ENCODE measurements around the gene HERC3. TPM values are rescaled to one million over a fixed set of nuclear protein-coding genes. Genes with fewer than 3 reads are reported as not detected.
A peak's percentile ranks its signal among the peaks of the same experiment; 100 is the strongest.

Gene HERC3
- total RNA-seq, 1 experiment from 2014 or later: 34.9 TPM

DNA sequence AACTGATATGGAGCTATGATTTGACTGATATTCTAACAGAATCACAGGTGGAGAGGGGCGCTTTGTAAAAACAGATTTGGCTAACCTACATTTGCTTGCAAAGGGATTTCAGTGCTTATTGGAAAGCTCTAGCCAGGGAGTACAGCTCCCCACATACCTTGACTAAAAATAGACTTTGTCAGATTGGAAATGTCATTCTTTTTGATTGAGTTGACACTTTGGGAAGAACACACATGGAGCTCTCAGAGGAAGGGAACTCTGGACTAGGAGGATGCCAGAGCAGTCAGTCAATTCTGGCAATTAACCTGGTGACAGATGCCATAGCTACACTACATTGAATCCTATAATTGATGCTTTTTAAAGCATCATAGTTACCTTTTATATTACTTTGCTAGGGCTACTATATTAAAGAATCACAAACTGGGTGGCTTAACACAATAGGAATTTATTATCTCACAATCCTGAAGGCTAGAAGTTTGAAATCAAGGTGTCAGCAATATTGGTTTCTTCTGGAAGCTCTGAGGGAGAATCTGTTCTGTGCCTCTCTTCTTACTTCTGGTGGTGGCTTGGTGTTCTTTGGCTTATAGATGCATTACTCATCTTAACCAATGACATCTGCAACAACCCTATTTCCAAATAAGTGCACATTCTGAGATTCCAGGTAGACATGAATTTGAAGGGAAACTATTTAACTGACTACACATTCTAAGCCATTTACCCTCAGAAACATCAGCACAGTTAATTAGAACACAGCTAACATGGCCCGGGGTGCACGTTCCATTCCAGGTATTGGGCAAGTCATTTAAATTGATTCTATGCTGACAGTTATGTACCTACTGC lies 8.4 kb upstream of the HERC3 start:
- Mint-ChIP-seq H3K4me3 (ENCODE audit: unreplicated experiment) (no peak overlapping the region), H3K36me3 (ENCODE audit: insufficient read depth, unreplicated experiment) (no peaks in the 10 kb centered on the region), H3K4me1 (ENCODE audit: insufficient read depth, unreplicated experiment) (peaks cover 17% of the 10 kb centered on the region), H3K27me3 (ENCODE audit: insufficient read depth, unreplicated experiment) (no peaks in the 10 kb centered on the region), H3K9me3 (ENCODE audit: unreplicated experiment) (peaks cover 9% of the 10 kb centered on the region), H3K27ac (ENCODE audit: low read depth, unreplicated experiment) (no peak overlapping the region)
- ChIA-PET POLR2A (interaction anchor here (0.8 to 1.9 kb wide), 5 partner anchors 10 to 48 kb away, joined by 3 to 10 read pairs (median 6); partner anchors contain the start of gene HERC3), CTCF (interaction anchor here (0.5 to 2.9 kb wide), 5 partner anchors 10 to 263 kb away, joined by 3 to 12 read pairs (median 5); no protein-coding TSS in a partner anchor)
- TF ChIP-seq, protein P1, sequence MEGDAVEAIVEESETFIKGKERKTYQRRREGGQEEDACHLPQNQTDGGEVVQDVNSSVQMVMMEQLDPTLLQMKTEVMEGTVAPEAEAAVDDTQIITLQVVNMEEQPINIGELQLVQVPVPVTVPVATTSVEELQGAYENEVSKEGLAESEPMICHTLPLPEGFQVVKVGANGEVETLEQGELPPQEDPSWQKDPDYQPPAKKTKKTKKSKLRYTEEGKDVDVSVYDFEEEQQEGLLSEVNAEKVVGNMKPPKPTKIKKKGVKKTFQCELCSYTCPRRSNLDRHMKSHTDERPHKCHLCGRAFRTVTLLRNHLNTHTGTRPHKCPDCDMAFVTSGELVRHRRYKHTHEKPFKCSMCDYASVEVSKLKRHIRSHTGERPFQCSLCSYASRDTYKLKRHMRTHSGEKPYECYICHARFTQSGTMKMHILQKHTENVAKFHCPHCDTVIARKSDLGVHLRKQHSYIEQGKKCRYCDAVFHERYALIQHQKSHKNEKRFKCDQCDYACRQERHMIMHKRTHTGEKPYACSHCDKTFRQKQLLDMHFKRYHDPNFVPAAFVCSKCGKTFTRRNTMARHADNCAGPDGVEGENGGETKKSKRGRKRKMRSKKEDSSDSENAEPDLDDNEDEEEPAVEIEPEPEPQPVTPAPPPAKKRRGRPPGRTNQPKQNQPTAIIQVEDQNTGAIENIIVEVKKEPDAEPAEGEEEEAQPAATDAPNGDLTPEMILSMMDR (IDR thresholded peaks at IDR 0.05; ENCODE audit: unreplicated experiment): no peak
- intact Hi-C loops (cut with micrococcal nuclease): no loop called here
- peak; percentile 14 for DNase-seq (ENCODE audit: unreplicated experiment)
- no TSS peak for BruUV-seq (replicated peaks)

GRCh38 chr4:88584471-88584900 lies 7.8 kb upstream of the HERC3 start:
- H3K4me1 Mint-ChIP-seq (ENCODE audit: insufficient read depth, unreplicated experiment): peaks cover 17% of the 10 kb centered on the region
- no TSS peak for BruUV-seq (replicated peaks)
- H3K9me3 Mint-ChIP-seq (ENCODE audit: unreplicated experiment): peaks cover 3% of the 10 kb centered on the region
- H3K27me3 Mint-ChIP-seq (ENCODE audit: insufficient read depth, unreplicated experiment): no peaks in the 10 kb centered on the region
- intact Hi-C loops (cut with micrococcal nuclease): no loop called here
- no peaks in the 10 kb centered on the region for H3K36me3 Mint-ChIP-seq (ENCODE audit: insufficient read depth, unreplicated experiment)
- H3K27ac Mint-ChIP-seq (ENCODE audit: low read depth, unreplicated experiment): no peak overlapping the region
- ChIA-PET CTCF (interaction anchor here (0.7 to 2.9 kb wide), 5 partner anchors 45 to 77 kb away, joined by 3 to 12 read pairs (median 3); no protein-coding TSS in a partner anchor), POLR2A (interaction anchor here (0.8 to 1.9 kb wide), 4 partner anchors 9 to 46 kb away, joined by 3 to 10 read pairs (median 6); partner anchors contain the start of gene HERC3)
- TF ChIP-seq, protein P1 (IDR thresholded peaks at IDR 0.05; ENCODE audit: unreplicated experiment): no peak
- no peak overlapping the region for H3K4me3 Mint-ChIP-seq (ENCODE audit: unreplicated experiment)
- DNase-seq (ENCODE audit: unreplicated experiment): no peak

- Mint-ChIP-seq H3K4me3 (ENCODE audit: unreplicated experiment) (no peak overlapping the region), H3K4me1 (ENCODE audit: insufficient read depth, unreplicated experiment) (peaks cover 17% of the 10 kb centered on the region), H3K27me3 (ENCODE audit: insufficient read depth, unreplicated experiment) (no peaks in the 10 kb centered on the region), H3K27ac (ENCODE audit: low read depth, unreplicated experiment) (no peak overlapping the region), H3K36me3 (ENCODE audit: insufficient read depth, unreplicated experiment) (no peaks in the 10 kb centered on the region), H3K9me3 (ENCODE audit: unreplicated experiment) (no peaks in the 10 kb centered on the region)
- intact Hi-C loops (cut with micrococcal nuclease): no loop called here
- ChIA-PET CTCF (interaction anchor here (2.9 kb wide), 1 partner anchor 46 kb away, joined by 12 read pairs; no protein-coding TSS in a partner anchor), POLR2A (interaction anchor here (0.7 to 1.0 kb wide), 3 partner anchors 12 to 73 kb away, joined by 3 read pairs; no protein-coding TSS in a partner anchor)
- no peak for DNase-seq (ENCODE audit: unreplicated experiment)
- BruUV-seq (replicated peaks): no TSS peak
- TF ChIP-seq, protein P1 (IDR thresholded peaks at IDR 0.05; ENCODE audit: unreplicated experiment): no peak
Observed at GRCh38 chr4:88585917-88586316, 6.4 kb upstream of the HERC3 start.

DNA sequence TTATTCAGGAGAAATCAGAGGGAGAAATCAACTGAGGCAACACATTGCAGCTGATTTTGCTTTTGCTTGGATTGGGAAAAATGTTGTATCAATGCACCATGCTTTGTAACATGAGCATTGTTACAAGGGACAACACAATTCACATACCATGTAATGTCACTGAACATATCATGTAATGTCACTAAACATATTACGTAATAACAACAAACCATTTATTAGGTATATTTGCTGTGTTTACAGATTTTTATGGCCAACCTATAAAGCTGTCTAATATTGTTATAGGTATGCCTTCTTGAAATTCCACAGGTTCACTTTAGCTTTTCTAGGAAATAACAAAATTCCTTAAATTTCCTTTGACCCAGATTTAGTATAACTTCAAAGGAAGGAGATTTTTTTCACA lies 5.0 kb upstream of the HERC3 start:
- BruUV-seq (replicated peaks): no TSS peak
- Mint-ChIP-seq H3K4me3 (ENCODE audit: unreplicated experiment) (no peak overlapping the region), H3K27ac (ENCODE audit: low read depth, unreplicated experiment) (no peak overlapping the region), H3K27me3 (ENCODE audit: insufficient read depth, unreplicated experiment) (no peaks in the 10 kb centered on the region), H3K36me3 (ENCODE audit: insufficient read depth, unreplicated experiment) (no peaks in the 10 kb centered on the region), H3K4me1 (ENCODE audit: insufficient read depth, unreplicated experiment) (peaks cover 15% of the 10 kb centered on the region), H3K9me3 (ENCODE audit: unreplicated experiment) (no peaks in the 10 kb centered on the region)
- no peak for DNase-seq (ENCODE audit: unreplicated experiment)
- POLR2A ChIA-PET: interaction anchor here (0.8 to 1.2 kb wide), 4 partner anchors 24 to 83 kb away, joined by 3 read pairs; no protein-coding TSS in a partner anchor
- intact Hi-C loops (cut with micrococcal nuclease): no loop called here
- TF ChIP-seq, protein P1 (IDR thresholded peaks at IDR 0.05; ENCODE audit: unreplicated experiment): no peak
- CTCF ChIA-PET: interaction anchor here (0.6 to 1.1 kb wide), 4 partner anchors 43 to 478 kb away, joined by 3 to 6 read pairs (median 4); no protein-coding TSS in a partner anchor
